DND-41 (cell line): ENCODE data around the gene HNRNPA2B1.

ENCODE experiments used
- CTCF ChIP-seq: IDR thresholded peaks from 2 replicates; pipeline ENCODE4 v1.5.1; 2012; ENCODE audit warnings: borderline replicate concordance, low read length, moderate library complexity, mild to moderate bottlenecking; ENCODE audit not compliant: poor library complexity, severe bottlenecking; ENCODE audit errors: extremely low read depth
- EZH2 ChIP-seq: IDR thresholded peaks from 3 replicates; pipeline ENCODE4 v1.6.1; 2012; ENCODE audit warnings: borderline replicate concordance, low read depth, mild to moderate bottlenecking, moderate library complexity, low read length, inconsistent platforms; ENCODE audit not compliant: severe bottlenecking

GRCh38 chr7:26186364-26187311 is 13.9 kb downstream of the HNRNPA2B1 start:
- TF ChIP-seq CTCF (no peak), EZH2 (no peak)
